HG03342 (cell line): ENCODE data around the gene CLBA1.

Source experiments
- ATAC-seq: cut with Tn5 transposase; IDR thresholded peaks from one replicate; pipeline ENCODE4 v1.9.1; 2021; ENCODE audit warnings: mild to moderate bottlenecking, moderate library complexity; ENCODE audit not compliant: unreplicated experiment

CLBA1 gene

DNA sequence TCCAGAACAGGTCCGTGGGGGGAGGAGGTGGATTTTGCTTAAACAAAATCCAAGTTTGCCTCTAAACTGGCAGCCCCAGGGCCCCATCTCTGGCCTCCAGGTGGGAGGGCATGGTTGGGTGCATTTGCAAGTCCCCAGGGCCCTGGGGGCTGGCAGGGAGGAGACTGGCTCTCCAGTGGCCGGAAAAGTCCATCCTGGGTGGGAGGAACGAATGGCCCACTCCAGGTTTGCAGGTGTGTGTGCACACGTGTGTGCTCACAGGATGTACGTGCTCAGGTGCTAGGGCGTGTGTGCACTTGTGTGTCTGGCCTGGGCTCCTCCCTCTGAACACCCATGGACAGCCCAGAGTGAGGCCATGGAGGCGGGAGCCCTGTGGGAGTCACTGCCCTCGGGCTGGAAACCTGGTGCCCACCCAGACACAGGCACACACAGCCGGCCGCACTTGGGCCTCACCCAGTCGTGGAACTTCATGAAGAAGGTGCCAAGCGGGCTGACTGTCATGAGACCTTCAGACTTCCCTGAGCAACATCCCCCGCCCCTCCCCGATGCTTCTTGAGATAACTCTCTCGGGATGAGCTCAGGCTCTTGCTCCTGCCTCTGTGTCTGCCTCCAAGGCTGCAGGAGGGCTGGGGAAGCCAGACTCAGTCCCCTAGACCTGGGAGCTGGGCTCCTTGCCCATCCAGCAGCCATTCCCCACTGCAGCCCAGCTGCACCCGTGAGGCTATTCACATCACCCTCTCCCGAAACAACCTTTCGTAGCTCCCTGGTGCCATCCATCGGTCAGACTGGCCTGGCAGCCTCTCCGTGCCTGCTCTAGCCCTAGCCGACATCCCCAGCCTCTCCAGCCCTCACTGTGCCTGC lies 16.8 kb upstream of the CLBA1 start:
- ATAC-seq, result no peak

DNA sequence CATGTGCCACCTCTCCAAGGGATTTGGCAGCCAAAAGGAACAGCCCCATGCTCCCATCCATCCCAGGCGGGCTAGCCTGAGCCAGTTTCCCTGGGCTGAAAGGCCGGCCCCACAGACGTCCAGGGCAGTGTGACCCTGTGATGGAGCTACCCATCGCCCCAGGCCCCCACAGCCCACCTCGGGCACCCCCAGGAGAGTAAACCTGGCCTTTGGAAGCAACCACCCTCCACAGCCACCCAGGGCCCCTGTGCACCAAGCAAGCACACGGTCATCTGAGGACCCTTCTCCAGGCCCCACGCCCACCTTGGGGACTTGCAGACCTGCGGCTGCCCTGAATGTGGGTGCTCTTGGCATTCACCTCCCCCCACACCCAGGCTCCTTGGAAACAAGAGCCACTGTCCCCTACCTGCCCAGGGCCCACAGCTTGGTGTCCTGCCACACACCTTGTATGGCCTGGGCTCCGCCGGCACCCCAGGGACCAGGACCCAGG lies 15.8 kb upstream of the CLBA1 start:
- no peak for ATAC-seq

DNA sequence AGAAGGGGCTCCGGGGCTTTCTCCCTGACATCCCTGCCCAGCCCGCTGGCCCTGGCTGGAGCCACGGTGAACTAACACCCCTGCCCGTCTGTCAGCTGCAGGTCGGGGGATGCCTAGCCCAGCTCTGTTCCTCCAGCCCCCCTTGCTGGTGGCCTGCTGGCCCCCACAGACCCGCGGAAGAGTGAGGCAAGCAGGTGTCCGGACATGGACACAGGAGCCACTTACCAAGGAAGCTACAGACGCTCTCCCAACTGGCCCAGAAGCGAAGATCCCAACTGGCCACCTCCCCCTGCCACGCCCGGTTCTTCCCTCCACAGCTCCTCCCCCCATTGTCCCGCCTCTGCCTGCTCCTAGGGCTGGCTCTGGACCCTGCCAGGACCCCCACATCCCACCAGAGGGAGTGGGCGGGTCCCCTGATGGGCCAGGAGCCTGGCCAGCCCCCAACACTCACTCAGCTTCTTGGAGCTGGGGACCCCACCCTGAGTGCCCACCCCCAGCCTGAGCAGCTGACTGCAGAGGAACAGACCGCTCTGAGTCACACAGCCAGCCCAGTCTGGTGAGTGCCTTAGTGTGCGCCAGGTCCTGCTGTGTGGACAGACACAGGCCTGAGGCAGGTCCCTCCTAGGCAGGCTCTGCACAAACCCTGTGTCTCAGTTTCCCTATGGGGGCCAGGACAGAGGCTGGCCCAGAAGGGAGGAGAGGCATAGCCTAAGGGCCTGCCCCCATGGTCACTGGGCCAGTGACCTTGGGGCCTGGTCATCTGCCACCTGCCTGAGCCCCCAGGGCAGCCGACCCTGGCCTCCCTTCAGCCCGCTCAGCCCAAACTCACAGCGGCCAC lies 15.1 kb upstream of the CLBA1 start:
- no peak for ATAC-seq

DNA sequence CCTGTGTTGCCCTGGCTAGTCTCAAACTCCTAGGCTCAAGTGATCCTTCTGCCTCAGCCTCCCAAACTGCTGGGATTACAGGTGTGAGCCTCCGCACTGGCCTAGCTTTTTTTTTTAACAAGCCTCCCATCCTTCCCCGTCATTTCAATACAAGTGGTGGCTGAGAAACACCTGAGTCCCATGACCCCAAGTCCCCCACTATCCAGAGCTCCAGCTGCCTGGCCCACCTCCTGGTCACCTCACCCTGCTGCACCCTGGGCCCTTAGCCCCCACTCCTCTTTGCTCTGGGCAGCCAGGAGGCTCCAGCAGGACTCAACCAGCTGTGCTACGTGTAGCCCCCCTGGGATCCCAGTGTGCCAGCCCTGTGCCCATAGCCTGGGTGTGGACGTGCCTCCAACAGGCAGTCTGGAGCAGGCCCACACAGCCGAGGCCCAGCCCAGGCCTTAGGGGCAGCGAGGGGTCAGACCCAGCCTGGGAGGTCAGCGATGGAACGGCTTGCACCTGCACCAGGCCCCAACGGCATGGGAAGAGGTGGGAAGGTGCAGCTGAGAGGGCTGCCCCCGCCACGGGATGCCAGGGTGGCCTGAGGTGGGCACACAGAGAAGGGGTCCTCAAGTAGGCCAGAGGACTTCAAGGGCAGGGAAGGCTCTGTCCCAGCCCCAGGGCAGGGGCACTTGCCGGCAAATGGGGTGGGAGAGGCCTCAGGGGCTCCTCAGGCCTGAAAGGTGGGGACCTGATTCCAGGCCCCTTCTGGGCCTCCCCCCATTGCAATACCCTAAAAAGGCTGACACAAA lies 13.9 kb upstream of the CLBA1 start:
- ATAC-seq, result no peak

DNA sequence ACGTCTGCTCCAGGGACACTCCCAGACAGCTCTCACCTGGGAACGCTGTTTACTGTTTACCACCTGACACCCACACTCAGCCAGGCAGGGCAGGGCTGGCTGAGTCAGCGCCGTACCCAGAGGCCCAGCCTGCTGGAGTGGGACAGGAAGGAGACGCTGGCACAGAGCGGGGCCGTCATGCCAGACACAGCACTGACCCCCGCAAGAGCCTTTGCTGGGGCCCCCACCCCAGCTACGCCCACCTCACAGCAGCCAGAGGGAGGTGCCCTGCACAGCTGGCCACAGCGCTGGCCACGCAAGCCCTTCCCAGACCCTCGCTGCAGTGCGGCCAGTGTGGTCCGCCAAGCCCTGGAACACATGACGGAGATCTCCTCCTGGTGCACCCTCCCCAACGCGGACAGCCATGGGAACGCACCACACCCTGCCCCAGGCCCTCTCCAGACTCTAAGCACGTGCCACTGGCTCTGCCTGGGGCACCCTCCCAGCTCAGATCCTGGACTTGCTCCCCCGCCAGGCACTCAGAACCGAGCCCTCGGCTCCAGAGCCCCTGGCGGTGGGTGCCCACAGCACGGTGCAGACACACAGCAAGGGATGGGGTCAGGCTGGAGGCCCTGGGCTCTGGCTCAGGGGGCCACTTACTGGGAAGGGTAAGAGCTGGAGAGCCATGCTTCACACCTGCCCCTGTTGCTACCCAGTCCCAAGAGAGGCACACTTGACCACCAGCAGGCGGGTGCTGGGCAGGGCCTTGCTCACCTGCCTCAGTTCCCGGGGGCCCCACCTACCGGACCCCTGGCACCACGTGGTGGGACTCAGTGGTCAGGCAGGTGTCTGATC lies 13.1 kb upstream of the CLBA1 start:
- ATAC-seq, result no peak

DNA sequence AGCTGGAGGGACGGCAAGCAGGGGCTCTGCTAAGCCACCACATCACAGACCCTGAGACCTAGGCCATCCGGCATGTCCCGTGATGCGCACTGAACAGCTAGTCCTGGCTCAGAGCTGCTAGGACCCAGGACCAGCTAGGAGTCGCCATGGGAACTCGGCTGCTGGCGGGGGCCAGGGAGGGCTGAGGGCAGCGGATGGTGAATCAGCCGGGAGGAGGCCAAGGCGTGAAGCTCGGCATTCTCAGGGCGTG lies 12.5 kb upstream of the CLBA1 start:
- no peak for ATAC-seq

DNA sequence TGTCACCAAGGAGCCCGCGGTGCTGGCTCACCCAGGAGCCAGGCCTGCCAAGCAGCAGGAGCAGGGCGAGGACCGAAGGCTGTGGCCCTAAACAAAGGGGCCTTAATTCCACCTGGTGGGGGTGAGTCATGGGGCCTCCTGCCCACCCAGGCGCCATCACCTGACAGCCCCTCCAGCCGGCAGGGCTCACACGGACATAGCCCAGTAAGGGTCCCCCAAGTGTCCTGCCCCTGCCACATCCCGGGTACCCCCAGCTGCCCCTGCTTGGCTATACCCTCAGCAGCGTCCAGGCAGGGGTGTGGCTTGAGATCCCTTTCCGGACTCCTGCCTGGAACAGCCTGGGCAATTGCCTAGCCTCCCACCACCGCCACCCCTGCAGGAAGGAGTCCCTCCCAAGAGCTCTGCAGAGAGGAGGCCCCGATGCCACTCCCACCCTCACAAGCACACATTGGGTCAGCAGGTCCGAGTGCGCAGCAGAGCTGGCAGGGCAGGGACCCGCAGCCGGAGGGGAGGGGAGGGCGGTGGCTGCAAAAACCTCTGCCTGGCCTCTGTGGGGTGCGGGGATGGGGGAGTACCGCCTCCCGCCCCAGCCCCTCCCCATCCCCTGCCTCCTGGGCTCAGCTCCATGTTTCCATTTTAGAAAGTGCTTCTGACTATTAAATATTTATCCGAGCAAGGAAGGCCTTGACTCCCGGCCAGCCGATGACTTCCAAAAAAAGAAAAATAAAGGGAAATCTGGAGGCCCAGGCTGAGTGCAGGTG lies 12.0 kb upstream of the CLBA1 start:
- ATAC-seq, result no peak

DNA sequence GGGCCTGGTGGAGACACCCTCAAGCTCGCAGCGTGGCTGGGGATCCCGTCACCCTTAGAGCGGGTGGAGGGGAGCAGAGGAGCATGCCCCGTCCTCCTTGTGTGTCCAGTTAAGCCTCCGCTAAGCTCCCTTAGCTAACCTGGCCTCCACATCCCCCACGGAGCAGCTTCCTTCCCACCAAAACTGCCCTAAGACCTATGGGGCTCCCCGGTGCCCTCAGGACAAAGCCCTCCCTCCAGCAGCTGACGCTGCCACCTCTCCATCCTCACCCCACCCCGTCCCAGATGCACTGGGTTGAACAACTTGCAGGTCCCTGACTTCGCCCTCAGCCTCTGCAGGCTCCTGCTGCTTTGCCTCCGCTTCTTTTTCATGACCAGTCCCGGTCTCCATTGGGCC lies 11.4 kb upstream of the CLBA1 start:
- ATAC-seq, result no peak

DNA sequence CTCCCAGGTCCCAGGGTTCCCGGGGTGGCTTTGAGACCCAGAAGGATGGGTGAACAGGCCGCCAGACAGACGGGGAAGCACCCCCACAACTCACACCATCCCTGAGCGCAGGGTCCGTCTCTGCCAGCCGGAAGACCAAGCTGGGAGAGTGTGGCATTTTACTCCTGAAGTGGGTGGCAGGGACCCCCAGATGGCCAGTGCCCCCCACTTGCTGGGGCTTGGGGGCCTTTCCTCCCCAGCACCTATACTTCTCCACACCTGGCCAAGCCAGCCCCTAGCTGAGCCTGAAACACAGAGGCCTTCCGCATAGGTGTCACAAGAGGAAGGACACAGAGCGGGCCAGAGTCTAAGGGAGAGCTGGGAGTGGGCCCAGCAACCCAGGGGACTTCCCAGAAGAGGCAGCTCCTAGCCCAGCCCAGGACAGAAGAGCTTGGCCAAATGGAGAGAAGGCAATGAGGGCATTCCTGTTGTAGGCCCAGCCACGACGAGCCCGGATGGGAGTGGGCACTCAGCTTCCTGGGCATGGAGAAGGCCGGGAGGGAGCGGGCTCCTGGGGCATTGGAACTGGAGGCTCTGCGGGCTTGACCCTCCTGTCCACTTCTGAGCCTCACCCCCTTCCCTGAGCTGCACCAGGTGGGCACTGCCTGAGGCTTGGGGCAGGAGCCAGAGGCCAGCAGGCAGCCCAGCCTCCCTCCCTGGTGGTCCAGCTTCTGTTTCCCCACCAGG lies 10.8 kb upstream of the CLBA1 start:
- ATAC-seq, result no peak

DNA sequence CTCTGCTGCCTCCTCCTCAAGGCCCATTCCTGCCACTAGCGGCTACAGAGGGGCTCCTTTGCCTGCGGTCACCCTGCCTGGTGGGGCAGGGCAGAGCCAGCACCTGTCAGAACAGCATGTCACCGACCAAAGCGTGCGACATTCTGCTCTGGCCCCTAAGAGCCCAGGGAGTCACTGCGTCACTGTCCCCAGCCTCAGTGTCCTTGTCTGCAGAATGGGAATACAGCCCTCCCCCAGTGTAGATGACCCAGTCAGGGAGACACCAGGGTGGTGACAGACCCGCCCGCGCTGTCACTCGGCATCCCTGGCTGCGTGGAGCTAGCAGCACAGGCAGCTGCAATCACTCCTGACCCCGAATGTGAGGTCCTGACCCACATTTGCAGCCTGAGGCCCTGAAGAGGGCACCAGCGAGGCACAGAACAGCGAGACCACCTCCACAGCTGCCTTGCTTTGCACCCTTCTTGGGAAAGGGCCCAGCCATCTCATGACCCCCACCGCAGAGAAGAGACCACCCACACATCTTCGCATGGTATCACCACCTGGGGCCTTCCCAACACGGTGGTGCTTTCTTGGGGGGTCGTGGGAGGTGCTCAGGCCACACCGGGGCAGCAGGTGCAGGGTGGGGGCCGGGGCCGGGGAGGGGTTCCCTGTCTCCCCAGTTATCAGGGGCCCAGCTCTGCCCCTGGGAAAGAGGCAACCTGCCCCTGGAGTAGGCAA lies 9.9 kb upstream of the CLBA1 start:
- no peak for ATAC-seq

DNA sequence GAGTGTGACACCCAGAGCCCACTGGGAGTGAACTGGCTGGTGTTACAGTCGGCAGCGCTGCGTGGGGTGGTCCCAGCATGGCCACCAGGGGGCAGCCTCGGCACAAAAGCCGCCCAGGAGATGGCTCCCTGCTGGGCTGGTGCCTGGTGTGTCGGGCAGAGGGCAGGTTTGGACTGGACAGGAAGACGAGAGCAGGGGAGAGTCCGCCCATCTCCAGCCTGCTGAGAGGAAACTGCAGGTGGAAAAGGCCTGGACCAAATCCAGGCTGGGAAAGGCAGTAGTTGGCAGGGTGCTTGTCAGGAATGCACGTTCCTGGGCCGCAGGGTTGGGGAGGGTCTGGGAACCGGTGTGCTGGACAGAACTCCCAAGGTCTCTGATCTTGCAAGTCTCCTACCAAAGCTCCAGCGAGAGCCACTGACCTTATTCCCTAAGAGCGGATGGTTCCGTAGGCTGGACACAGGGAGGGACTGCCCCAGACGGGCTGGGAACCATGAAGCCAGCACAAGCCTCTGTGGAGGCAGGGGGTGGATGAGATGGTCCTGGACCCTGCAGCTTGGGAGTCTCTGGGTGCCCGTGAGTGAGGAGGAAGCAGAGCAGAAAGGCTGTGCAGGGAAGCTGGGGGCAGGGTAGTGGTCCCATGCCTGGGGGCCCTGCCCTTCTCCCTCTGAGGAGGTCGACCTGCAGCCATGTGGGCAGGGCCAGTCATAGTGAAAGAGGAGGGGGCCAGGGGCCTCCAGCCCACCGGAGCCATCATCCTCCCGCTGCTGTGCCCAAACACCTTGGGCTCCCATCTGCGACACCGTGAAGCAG lies 9.2 kb upstream of the CLBA1 start:
- no peak for ATAC-seq

DNA sequence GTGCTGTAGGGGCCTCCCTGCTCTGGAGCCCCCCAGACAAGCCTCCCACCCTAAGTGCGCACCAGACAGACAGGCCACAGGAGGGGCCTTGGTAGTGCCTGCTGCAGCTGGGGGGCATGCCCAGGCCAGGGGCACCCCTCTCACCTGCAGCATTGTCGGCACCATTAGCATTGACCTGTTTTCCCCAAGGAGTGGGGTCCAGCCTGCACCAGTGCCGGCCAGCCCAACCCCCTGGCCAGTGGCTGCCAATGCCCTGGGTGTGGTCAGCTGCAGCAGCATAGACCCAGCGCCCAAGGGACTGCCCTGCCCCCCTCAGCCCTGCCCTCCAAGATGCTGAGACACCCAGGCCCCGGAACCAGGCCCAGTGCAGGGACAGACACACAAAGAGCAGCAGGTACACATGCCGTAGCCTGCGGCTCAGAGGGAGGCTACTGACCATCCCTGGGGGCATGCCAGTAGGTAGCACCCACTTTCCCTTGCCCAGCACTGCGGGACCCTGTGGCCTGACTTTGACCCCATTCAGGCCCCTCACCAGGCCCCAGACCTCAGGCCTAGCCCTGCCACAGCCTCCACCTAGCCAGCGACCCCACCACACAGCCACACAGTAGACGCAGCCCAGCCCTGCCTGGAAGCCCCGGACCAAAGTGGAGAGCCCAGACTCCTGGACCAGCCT lies 8.4 kb upstream of the CLBA1 start:
- no peak for ATAC-seq

DNA sequence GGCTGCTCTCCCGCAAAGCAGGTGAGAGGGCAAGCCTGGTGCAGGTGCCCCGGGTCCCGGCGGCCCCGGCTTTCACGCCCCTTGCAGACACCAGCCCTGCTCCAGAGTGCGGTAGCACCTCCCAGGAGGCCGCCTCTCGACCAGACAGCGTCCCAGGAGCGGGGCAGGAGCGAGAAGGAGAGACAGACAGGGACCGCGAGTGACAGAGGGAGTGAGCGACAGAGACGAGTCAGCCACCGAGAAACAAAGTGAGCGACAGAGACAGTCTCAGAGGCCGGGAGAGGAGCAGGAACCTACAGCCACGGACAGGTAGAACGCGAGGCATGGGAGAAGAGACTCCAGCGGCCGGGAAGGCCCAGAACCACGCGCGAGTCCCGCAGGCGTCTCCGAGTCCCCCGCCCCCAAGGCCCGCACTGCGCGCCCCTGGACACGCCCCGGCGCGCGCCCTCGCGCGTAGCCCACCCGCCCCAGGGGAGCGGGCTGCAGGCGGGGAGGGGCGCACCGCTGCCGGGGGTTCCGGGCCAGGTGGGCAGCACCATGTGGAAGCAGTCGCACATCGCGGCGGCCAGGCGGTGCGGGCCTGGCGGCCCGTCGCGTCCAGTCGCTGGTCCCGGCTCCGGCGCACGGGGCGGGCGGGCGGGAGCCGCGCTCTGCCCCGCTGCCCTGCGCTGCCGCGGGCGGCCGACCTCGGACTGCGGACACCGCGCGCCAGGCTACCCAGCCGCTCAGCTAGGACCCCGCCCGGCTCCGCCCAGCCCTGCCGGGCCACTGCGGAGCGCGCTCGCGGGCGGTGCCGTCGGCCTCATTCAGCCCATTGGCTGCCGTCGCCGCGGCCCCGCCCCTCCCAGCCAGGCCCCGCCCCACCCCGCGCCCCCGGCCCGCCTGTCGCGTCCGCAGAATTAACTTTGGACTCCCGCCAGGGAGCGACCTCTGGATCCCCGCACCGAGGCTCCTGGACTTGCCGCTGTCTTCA lies 7.6 kb upstream of the CLBA1 start, which contains the start of gene AHNAK2:
Gene AHNAK2, minus strand, starts transcription at position 694 of the 973 bp plus-strand sequence. Its CDS starts 137 bp downstream, at position 557.
- no peak for ATAC-seq

DNA sequence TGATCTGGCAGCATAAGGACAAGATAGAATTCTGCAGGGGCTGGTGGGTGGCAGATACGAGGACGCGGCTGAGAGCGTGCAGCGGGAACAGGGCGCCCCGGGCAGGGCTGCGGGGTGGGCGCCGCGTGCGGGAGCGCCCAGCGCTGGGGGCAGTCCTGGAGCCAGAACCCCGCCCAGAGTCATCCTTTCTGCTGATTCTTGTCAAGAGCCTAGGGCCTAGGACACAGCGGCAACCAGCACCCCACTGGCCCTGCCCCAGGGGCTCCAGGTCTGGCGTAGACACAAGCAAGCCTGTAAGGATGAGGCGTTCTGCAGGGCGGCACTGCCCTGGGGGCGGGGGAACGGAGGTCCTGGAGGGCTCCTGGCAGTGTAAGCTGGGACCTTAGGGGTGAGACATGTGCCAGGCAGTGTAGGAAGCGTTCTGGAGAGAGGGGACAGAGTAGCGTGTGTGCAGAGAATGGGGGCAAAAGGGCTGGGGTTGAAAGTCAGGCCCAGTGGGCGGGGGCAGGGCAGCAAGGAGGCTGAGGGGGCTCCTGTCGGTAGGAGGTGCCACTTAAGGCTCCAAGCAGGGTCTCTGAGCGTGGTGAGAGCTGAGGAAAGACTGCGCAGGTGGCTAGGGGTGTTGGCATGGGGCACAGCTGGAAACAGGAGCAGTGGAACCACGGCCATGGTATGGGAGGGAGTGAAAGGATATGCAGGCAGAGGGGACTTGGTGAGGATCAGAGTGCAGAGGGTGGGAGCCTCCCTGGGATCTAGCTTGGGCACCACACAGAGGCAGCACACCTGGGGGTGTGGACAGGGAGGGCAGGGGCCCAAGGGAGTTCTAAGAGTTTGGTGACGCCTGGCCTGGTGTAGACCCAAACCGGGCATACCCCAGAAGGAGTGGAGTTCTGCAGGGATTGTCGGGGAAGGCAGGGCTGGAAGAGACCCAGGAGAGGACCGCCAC lies 6.6 kb upstream of the CLBA1 start:
- ATAC-seq, result no peak
